GM10847 (cell line): ENCODE measurements around the gene TNN.

Source experiments
- POLR2A ChIP-seq: IDR thresholded peaks from 2 replicates; pipeline ENCODE4 v1.6.1; 2011; ENCODE audit not compliant: insufficient read length; ENCODE audit errors: extremely low read depth

Gene TNN

DNA sequence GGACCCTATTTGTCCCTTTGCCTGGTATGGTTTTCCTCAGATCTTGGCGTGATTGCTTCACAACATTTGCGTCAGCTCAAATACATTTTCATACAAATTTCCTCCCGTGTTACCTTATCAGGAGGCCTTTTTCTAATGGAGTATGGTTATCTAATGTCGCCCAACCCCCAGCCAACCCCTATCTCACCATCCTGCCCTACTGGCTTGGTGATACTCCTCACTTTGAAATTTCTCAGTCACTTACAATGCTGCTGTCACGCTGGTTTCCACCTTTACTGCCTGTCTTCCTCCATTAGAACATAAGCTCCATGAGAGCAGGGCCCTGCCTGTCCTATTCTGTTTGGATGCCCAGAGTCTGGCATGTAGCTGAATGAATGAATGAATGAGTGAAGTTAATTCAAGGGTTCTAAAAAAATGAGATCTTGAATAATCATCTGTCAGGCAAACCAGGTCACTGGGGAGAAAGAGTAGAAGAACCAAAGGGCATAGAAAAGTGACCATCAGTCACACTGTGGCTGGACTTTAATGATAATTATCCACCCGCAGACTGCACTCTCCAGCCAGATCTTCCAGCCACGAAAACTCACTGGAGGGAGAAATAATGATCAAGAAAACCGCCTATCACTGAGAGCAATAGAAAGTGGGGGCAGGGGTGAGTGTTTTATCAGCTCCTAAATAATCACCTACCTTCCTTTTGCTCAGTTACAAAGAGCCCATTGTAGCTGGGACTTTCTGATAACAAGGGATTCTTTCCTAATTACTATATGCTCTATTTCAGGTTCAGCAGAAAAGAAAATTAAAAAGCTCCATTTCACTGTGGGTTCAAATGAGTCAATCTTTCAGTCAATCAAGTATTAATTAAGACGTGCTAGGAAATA, 103.6 kb downstream of the TNN start:
- TF ChIP-seq POLR2A = no peak

GRCh38 chr1:175172503-175172902, 104.9 kb downstream of the TNN start:
- no peak for TF ChIP-seq POLR2A

DNA sequence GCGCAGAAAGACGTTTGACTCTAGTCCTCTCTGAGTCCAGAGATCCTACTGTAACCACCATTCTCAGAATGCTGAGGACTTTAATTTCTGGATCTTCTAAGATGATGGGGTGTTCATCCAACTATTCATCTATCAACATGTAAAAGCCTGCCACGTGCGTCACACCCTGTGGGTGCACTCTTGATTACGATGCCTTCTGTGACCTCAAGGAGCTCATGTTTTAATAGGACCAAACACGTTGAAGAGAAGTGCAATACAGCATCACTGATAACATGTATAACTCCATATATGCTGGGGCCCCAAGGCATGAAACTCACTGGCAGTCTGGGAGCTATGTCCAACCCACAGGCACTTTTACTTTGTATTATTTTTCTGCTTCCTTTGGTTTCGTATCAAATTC, 105.9 kb downstream of the TNN start:
- TF ChIP-seq POLR2A = no peak

GRCh38 chr1:175174309-175175102, 106.9 kb downstream of the TNN start:
- no peak for TF ChIP-seq POLR2A

- TF ChIP-seq POLR2A = no peak
These were observed 108.6 kb downstream of the TNN start for GRCh38 chr1:175176246-175176645.

DNA sequence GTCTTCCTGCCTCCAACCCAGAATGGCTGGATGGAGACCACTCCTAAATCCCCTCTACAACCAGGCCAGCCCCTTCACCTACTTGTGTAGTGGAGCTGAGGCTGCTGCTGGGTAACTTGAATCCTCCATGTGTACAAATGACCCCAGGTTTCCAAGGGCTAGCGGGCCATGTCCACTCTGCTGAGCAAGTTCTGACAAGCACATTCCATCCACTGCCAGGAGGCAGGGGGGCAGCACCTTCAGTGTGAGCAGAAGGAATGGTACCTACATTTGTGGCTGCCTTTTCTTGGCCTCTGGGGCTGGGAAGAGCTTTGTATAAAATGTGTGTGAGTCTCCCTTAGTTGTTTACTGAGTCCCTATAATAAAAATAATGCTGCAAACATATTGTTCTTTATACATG, 110.4 kb downstream of the TNN start:
- TF ChIP-seq POLR2A = no peak

GRCh38 chr1:175178456-175178855, 110.8 kb downstream of the TNN start:
- TF ChIP-seq POLR2A = no peak

DNA sequence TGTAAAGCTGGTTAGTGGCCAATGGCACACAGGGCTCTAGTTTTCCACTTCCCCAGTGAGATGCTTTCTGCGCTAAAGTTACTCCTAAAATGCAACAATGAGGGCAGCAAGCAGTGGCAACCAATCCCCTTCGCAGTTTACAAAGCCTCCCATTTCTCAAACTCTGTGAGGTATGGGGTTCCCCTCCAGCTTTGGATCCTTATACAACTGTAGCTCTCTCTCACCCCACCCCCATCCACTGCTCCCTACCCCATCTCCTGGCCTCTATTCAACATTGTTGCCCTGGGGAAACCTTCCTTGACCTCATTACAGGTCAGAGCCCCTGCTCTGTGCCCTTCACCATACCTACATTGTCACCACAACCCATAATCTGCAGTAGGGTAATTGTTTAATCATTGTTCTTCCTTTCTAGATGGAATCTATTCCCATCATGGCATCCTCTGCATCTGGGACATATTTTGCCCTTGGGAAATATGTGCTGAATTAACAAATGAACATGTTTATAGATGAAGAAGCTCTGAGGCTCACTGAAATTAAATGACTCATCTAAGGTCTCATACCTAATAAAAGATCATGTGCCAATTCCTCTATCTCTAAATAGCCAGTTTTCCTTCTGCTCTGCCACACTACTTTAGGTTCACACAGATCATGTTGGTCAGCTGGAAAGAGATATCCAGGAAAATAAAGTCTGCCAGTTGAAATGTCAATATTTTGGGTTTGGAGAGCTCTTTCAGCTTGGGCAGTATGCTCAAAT, 112.4 kb downstream of the TNN start:
- no peak for TF ChIP-seq POLR2A

DNA sequence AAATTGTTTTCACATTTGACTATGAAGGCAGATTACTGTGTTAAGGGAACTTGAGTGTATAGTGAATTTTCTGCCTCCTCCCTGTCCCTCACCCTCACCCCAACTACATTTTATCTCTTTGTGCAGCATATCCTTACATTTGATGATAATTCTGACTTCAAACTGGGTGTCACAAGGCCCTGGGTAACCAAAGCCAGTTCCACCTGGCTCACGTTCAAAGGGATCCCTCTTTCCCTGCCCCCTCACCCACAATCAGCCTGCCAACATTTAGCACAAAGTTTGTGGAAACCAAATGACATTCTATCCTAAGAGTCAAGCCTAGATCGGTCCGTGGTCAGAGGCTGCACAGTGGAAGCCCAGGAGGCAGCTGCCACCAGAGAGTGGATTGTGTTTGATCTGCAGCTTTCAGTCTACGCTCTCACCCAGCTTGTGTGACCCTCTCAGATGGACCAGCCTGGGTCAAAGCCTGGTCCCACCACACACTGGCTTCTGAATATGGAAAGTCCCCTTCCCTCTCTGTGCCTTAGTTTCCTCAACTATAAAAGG, 114.6 kb downstream of the TNN start:
- no peak for TF ChIP-seq POLR2A

GRCh38 chr1:175183586-175183985, 116.0 kb downstream of the TNN start:
- no peak for TF ChIP-seq POLR2A

DNA sequence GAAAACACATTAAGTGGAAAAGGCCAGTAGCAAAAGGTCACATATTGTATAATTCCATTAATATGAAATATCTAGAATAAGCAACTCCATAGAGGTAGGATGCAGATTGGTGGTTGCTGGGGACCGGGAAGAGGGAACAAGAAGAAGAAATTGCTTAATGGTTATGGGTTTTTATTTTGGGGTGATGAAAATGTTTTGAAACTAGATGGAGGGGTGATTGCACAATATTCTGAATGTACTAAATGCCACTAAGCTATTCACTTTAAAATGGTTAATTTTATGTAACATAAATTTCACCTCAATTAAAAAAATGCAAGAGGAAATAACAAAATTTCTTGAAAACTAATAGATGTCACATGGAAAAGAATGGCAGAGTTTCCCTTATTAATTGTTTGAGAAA, 118.3 kb downstream of the TNN start:
- no peak for TF ChIP-seq POLR2A

DNA sequence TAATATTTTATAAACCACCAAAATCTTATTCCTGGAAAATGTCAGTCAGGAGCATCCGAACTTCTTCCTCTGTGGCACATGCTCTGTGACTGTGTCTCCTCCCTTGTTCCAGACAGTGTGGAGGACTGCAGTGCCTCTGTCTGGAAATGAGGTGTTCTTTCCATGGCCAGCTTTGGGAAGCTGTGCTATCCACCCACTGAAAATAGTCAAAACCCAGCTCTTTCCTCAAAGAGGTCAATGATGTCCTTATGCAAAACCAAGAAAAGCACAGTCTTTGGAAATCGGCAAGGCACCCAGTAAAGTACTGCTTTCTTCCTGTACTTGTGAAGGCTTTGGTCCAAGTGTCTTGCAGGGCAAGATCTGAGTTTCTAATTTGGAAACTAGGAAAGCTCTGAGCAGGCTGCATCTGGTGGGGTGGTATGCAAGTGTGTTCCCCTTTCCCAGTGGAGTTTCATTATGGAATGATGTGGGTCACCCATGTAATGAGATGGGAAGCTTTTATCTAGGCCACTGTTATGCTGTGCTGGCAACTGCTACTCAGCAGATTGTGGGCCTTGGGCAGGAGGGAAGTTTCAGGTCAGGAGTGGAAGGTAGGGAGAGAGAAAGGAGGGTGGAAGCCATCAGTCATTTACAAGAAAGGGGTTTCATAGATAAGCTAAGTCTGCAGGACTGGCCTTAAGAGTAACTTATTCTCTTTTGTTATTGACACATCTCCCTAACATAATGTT, 119.0 kb downstream of the TNN start:
- no peak for TF ChIP-seq POLR2A

- TF ChIP-seq POLR2A = no peak
These were observed 121.3 kb downstream of the TNN start for GRCh38 chr1:175188936-175189335.

DNA sequence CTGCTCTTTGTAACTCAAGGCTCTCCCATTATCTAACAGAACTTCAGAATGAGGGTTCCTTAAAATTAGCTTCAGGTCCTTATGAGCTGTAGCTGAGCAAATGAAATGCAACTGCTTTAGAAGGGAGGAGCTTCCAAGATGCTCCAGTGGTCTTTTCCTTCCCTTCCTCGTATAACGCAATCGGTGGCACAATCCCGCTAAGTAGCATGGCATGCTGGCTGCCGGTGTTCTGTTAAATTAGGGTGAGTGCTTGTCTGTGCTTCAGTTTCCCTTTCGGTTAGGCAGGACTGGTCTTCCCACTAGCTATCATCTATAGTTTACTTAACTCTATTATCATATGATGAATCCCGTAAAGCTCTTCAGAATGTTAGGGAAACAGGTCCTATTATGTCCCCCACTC, 124.0 kb downstream of the TNN start:
- no peak for TF ChIP-seq POLR2A
